GM12874 (cell line): ENCODE measurements around the gene ALG9.

Experiments
- CTCF ChIP-seq: IDR thresholded peaks from 2 replicates; pipeline ENCODE4 v1.5.1; 2011; ENCODE audit warnings: low read depth, mild to moderate bottlenecking, control low read depth, low read length, moderate library complexity; ENCODE audit not compliant: insufficient read depth

The ALG9 gene

DNA sequence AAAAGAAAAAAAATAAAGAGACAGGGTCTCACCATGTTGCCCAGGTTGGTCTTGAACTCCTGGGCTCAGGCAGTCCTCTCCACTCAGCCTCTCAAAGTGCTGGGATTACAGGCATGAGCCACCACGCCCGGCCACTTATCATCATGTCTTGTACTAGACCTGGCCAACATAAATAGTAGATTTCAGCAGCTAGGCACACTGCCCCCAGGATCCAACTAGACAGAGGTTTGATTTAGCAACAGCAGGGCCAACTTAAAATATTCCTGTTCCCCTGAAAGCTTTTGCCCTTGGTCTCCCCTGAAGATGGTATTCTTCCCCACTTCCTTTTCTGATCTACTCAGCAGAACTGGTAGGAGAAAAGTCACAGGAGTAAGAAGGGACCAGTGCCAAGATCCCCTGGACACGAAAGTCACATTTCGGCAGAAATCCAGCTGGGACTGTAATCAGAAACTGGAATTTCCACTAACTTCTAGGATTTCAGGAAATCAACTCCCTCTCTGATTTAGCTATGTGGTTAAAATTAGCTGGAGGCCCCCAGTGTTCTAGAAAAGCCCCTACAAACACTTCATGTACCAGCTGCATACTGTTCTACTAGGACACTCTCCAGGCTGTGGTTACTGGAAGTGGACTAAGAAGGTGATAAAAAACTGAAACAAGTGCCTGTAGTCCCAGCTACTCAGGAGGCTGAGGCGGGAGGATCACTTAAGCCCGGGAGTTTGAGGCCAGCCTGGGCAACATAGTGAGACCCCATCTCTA lies 96.2 kb downstream of the ALG9 start:
- TF ChIP-seq CTCF: no peak

DNA sequence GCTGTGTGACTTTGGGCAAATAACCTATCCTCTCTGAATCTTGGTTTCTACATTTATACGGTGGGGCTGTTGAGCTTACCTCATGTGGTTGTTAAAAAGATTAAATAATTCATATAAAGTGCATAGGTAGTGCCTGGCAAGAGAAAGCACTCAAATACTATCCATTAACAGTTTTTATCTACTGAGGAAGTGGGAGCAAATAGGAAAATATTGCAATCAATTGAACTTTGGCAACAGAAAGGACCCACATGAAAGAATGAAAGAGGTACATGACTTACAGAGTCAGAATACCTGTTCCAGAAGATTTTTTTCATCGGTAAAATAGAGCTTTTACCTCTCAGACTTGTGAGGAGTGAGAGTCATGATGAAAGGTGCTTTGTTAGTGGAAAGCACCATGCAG lies 98.8 kb downstream of the ALG9 start:
- TF ChIP-seq CTCF: no peak

DNA sequence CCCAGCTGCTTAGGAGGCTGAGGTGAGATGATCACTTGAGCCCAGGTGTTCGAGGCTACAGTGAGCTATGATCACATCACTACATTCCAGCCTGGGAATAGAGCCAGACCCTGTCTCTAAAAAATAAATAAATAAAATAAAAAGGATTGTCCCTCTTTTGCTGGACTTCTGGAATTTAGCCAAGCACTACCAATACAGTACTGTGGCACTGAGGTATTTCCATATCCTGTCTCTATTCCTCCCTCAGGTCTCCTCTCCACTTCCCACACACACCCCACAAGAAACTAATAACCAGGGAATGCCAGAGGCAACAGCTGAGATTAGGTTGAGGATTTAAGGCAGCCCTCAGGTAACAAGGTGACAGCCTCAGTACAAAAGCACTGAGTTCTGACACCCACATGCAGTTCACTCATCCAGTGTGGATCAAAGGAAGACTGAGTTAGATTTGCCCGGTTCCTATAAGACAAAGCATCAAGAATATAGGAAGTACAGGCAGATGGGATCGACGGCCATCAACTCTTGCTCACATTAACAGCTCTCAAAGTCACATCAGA lies 100.7 kb downstream of the ALG9 start:
- no peak for TF ChIP-seq CTCF

DNA sequence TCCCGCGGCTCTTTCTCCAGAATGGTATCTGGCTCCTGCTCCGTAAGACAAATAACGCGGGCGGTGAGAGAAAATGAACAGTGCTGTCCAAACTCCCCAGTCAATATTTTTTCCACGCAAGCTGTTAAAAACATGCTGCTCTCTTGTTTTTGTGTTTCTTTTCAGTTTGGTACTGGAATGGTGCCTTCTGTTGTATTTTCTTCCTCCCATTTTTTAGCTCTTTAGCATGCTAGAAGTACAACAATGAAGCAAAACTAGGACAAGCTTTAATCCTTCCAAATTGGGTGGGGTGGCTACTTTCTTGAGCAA lies 104.6 kb downstream of the ALG9 start:
- TF ChIP-seq CTCF: no peak

DNA sequence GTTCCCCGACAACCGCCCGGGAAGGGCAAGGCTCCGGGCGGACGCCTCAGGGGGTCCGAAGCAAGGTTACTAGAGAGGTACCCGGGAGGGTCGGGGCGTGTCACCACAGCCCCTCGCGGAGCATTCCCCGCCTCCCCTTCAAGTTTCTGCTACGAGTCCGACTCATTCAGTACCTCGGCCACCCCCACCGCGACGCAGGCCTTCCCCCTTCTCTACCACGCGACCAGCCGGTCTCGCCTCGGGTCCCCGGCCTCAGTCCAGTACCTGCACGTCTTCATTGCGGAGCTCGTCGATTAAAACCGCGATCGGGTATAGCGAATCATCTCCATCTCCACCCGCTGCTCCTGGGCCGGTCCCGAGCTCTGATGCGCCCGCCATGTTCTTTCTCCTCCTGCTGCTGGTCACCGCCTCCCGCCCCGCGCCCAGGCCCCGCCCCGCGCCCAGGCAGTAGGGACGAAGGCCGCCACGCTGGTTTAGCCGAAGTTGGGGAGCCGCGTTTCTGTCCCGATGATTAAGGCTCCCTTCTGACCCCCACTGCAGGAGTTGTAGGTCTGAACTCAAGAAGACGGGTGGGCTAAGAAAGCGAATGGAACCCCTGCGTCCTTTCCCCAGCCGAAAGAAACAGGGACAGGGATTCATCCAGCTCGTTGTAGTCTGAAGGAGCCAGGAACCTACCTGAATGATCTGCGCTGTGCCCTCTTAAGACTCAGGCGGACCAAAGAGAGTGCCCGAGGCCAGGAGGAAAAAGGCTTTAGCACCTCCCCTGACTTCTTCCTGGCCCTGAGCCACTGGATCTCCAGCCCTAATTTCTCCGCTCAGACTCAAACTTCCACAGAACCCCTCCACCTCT lies 105.2 kb downstream of the ALG9 start, which contains the start of gene PPP2R1B:
TSS of gene PPP2R1B (minus strand) at position 406 of the 850 bp plus-strand sequence. CDS start at position 378, 28 bp downstream.
- TF ChIP-seq CTCF: no peak

- no peak for TF ChIP-seq CTCF
Measured at GRCh38 chr11:111765320-111765983, 105.9 kb downstream of the ALG9 start.

DNA sequence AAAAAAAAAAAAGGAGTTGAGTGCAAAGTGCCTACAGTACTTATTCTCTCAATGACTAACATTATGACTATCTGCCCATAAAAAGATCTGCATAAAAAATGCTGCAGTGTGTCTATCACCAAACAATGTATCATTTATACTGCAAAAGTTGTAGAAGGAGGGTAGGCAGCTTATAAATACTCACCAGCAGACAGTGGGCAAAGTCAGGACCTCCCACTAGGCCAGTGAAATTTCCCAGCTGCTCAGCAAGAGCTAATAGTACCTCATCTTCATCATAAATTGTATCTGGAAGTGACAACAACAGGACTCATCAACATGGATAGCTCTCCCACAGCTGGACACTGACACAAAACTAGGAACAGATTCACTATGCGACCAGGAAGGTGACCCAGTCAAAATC lies 106.8 kb downstream of the ALG9 start:
- TF ChIP-seq CTCF: no peak
